ENCODE measurements around the gene MEGF11. TPM values are rescaled to one million over a fixed set of nuclear protein-coding genes. Genes with fewer than 3 reads are reported as not detected.

The MEGF11 gene
- total and polyA plus RNA-seq, 2 donors (not counting 1 experiment from before 2014, with no cell fraction given): under 0.01 TPM; not detected in 1

GRCh38 chr15:66105286-66106265 is 148.0 kb downstream of the MEGF11 start:
- H3K36me3 ChIP-seq (ENCODE audit: control insufficient read depth, insufficient read depth, low read length): no peaks in the 10 kb centered on the region
- H3K27me3 ChIP-seq (ENCODE audit: control insufficient read depth, insufficient read depth, low read length): peaks cover 10% of the 10 kb centered on the region
- H3K27ac ChIP-seq (ENCODE audit: insufficient read depth, low read length): no peak overlapping the region

GRCh38 chr15:66103293-66103590 is 150.3 kb downstream of the MEGF11 start:
- DNase-seq (ENCODE audit: low read depth in 2 of 2): no peak
- Histone ChIP-seq H3K4me2 (ENCODE audit: extremely low read depth, insufficient read depth, low read length) (no peak overlapping the region), H3K4me1 (ENCODE audit: control insufficient read depth, extremely low read depth, insufficient read depth, low read length) (no peaks in the 10 kb centered on the region), H3K36me3 (ENCODE audit: control insufficient read depth, insufficient read depth, low read length) (no peaks in the 10 kb centered on the region), H3K27ac (ENCODE audit: insufficient read depth, low read length) (no peak overlapping the region), H4K20me1 (ENCODE audit: control insufficient read depth, extremely low read depth, insufficient read depth, low read length) (no peaks in the 10 kb centered on the region), H2AFZ (ENCODE audit: low read length) (no peak overlapping the region), H3K9ac (ENCODE audit: insufficient read depth, low read length) (no peak overlapping the region), H3K79me2 (ENCODE audit: control insufficient read depth, insufficient read depth, low read length) (no peaks in the 10 kb centered on the region), H3K4me3 (replicated peaks in 1 of 4; ENCODE audit: control extremely low read depth in 1 of 4, insufficient read depth in 1 of 4, low read depth in 3 of 4, low read length in 4 of 4) (no peak overlapping the region), H3K9me3 (ENCODE audit: control insufficient read depth, insufficient read depth, low read depth, low read length) (no peaks in the 10 kb centered on the region), H3K27me3 (ENCODE audit: control insufficient read depth, insufficient read depth, low read length) (peaks cover 15% of the 10 kb centered on the region)
- no peak for TF ChIP-seq EZH2 (IDR thresholded peaks at IDR 0.05; ENCODE audit: low read length, missing control alignments)
- TF ChIP-seq CTCF (conservative IDR thresholded peaks at IDR 0.05 in 1 of 2, IDR thresholded peaks at IDR 0.05 in 1 of 2; ENCODE audit: low read depth in 1 of 2, low read length in 2 of 2): no peak

More at GRCh38 chr15:66105286-66106265, 148.0 kb downstream of the MEGF11 start:
- Histone ChIP-seq H3K9ac (ENCODE audit: insufficient read depth, low read length) (no peak overlapping the region), H3K4me3 (replicated peaks in 1 of 4; ENCODE audit: control extremely low read depth in 1 of 4, insufficient read depth in 1 of 4, low read depth in 3 of 4, low read length in 4 of 4) (no peak overlapping the region), H3K9me3 (ENCODE audit: control insufficient read depth, insufficient read depth, low read depth, low read length) (no peaks in the 10 kb centered on the region), H3K4me2 (ENCODE audit: extremely low read depth, insufficient read depth, low read length) (no peak overlapping the region), H3K4me1 (ENCODE audit: control insufficient read depth, extremely low read depth, insufficient read depth, low read length) (no peaks in the 10 kb centered on the region), H2AFZ (ENCODE audit: low read length) (no peak overlapping the region), H3K79me2 (ENCODE audit: control insufficient read depth, insufficient read depth, low read length) (no peaks in the 10 kb centered on the region), H4K20me1 (ENCODE audit: control insufficient read depth, extremely low read depth, insufficient read depth, low read length) (no peaks in the 10 kb centered on the region)
- DNase-seq (ENCODE audit: low read depth in 2 of 2): no peak
- TF ChIP-seq EZH2 (IDR thresholded peaks at IDR 0.05; ENCODE audit: low read length, missing control alignments) (no peak), CTCF (conservative IDR thresholded peaks at IDR 0.05 in 1 of 2, IDR thresholded peaks at IDR 0.05 in 1 of 2; ENCODE audit: low read depth in 1 of 2, low read length in 2 of 2) (no peak)

GRCh38 chr15:66102563-66103292 is 150.8 kb downstream of the MEGF11 start:
- no peak overlapping the region for H3K9ac ChIP-seq (ENCODE audit: insufficient read depth, low read length)
- H3K9me3 ChIP-seq (ENCODE audit: control insufficient read depth, insufficient read depth, low read depth, low read length): no peaks in the 10 kb centered on the region
- no peak overlapping the region for H3K27ac ChIP-seq (ENCODE audit: insufficient read depth, low read length)
- H3K27me3 ChIP-seq (ENCODE audit: control insufficient read depth, insufficient read depth, low read length): peaks cover 15% of the 10 kb centered on the region
- DNase-seq (ENCODE audit: low read depth in 2 of 2): no peak
- no peaks in the 10 kb centered on the region for H3K79me2 ChIP-seq (ENCODE audit: control insufficient read depth, insufficient read depth, low read length)
- TF ChIP-seq EZH2 (IDR thresholded peaks at IDR 0.05; ENCODE audit: low read length, missing control alignments) (no peak), CTCF (conservative IDR thresholded peaks at IDR 0.05 in 1 of 2, IDR thresholded peaks at IDR 0.05 in 1 of 2; ENCODE audit: low read depth in 1 of 2, low read length in 2 of 2) (no peak)
- no peak overlapping the region for H2AFZ ChIP-seq (ENCODE audit: low read length)
- no peaks in the 10 kb centered on the region for H4K20me1 ChIP-seq (ENCODE audit: control insufficient read depth, extremely low read depth, insufficient read depth, low read length)
- H3K4me2 ChIP-seq (ENCODE audit: extremely low read depth, insufficient read depth, low read length): no peak overlapping the region
- no peak overlapping the region for H3K4me3 ChIP-seq (replicated peaks in 1 of 4; ENCODE audit: control extremely low read depth in 1 of 4, insufficient read depth in 1 of 4, low read depth in 3 of 4, low read length in 4 of 4)
- H3K36me3 ChIP-seq (ENCODE audit: control insufficient read depth, insufficient read depth, low read length): no peaks in the 10 kb centered on the region
- H3K4me1 ChIP-seq (ENCODE audit: control insufficient read depth, extremely low read depth, insufficient read depth, low read length): no peaks in the 10 kb centered on the region
